Measurements from ENCODE around the gene ASB13. TPM values are rescaled to one million over a fixed set of nuclear protein-coding genes. Genes with fewer than 3 reads are reported as not detected.
A peak's percentile ranks its signal among the peaks of the same experiment; 100 is the strongest.

ASB13 gene
- total and polyA plus RNA-seq, 2 donors (not counting 1 experiment from before 2014, with no cell fraction given), result 2.5 to 4.4 TPM

- TF ChIP-seq CTCF (IDR thresholded peaks at IDR 0.05), result no peak
- no peak for TF ChIP-seq EZH2 (IDR thresholded peaks at IDR 0.05; ENCODE audit: borderline replicate concordance, insufficient read depth, low read depth, low read length, poor library complexity, severe bottlenecking)
- no peak overlapping the region for H2AFZ ChIP-seq (ENCODE audit: insufficient read depth, low read depth, low read length, poor library complexity, severe bottlenecking)
- no peaks in the 10 kb centered on the region for H3K9me3 ChIP-seq (ENCODE audit: control extremely low read depth in 1 of 3, control insufficient read depth in 2 of 3, insufficient read depth in 1 of 3, low read length in 2 of 3)
- no peak overlapping the region for H3K27ac Mint-ChIP-seq
- H3K36me3 ChIP-seq (replicated peaks in 1 of 2; ENCODE audit: control extremely low read depth in 1 of 2, control insufficient read depth in 1 of 2, extremely low read depth in 1 of 2, insufficient read depth in 2 of 2, low read length in 1 of 2), result no peaks in the 10 kb centered on the region
- ChIA-PET CTCF (interaction anchor here (1.0 to 1.6 kb wide), 4 partner anchors 12 to 255 kb away, joined by 3 to 4 read pairs (median 3); partner anchors contain the start of gene TASOR2), POLR2A (no interaction called here)
- ATAC-seq (ENCODE audit: low read depth) (no peak), DNase-seq (no peak)
- intact Hi-C loops (cut with micrococcal nuclease), result no loop called here
- no peaks in the 10 kb centered on the region for H3K9me3 Mint-ChIP-seq (ENCODE audit: insufficient read depth)
- no peak overlapping the region for H3K4me3 Mint-ChIP-seq
- H3K4me3 ChIP-seq (ENCODE audit: control extremely low read depth in 1 of 5, extremely low read depth in 1 of 5, insufficient read depth in 1 of 5, low read depth in 2 of 5, low read length in 4 of 5), result no peak overlapping the region
- no peak overlapping the region for H3K4me2 ChIP-seq (replicated peaks; ENCODE audit: low read depth, low read length, poor library complexity, severe bottlenecking)
- H3K9ac ChIP-seq (ENCODE audit: low read length), result no peak overlapping the region
- peaks cover 99% of the 10 kb centered on the region for H3K79me2 ChIP-seq (ENCODE audit: control insufficient read depth, insufficient read depth, low read length)
- H4K20me1 ChIP-seq (ENCODE audit: control insufficient read depth, insufficient read depth, low read length, poor library complexity, severe bottlenecking), result peaks cover 41% of the 10 kb centered on the region
- no CpG with 5 or more reads among the region's 2 CpGs for WGBS (ENCODE audit: insufficient coverage)
- peaks cover 23 to 45% of the 10 kb centered on the region in 2 donors for H3K4me1 ChIP-seq (ENCODE audit: control insufficient read depth in 2 of 2, insufficient read depth in 2 of 2, low read length in 2 of 2)
- H3K4me1 Mint-ChIP-seq, result peaks cover 52% of the 10 kb centered on the region
- H3K27ac ChIP-seq (ENCODE audit: low read length in 2 of 2), result no peak overlapping the region
- no peaks in the 10 kb centered on the region for H3K27me3 Mint-ChIP-seq
- H3K27me3 ChIP-seq (replicated peaks in 1 of 4; ENCODE audit: control extremely low read depth in 1 of 4, control insufficient read depth in 3 of 4, insufficient read depth in 4 of 4, low read length in 3 of 4), result no peaks in the 10 kb centered on the region
Measured at GRCh38 chr10:5697342-5697741, 30.9 kb upstream of the ASB13 start.

GRCh38 chr10:5694573-5694972, 28.2 kb upstream of the ASB13 start:
- DNase-seq (no peak), ATAC-seq (ENCODE audit: low read depth) (no peak)
- Mint-ChIP-seq H3K4me3 (no peak overlapping the region), H3K27ac (no peak overlapping the region), H3K27me3 (no peaks in the 10 kb centered on the region), H3K4me1 (peaks cover 62% of the 10 kb centered on the region), H3K9me3 (ENCODE audit: insufficient read depth) (no peaks in the 10 kb centered on the region)
- no CpG with 5 or more reads among the region's 1 CpG for WGBS (ENCODE audit: insufficient coverage)
- H3K27ac ChIP-seq (ENCODE audit: low read length in 2 of 2), result no peak overlapping the region
- intact Hi-C loops (cut with micrococcal nuclease), result no loop called here
- POLR2A ChIA-PET, result no interaction called here
- H2AFZ ChIP-seq (ENCODE audit: insufficient read depth, low read depth, low read length, poor library complexity, severe bottlenecking), result no peak overlapping the region
- H4K20me1 ChIP-seq (ENCODE audit: control insufficient read depth, insufficient read depth, low read length, poor library complexity, severe bottlenecking), result peaks cover 46% of the 10 kb centered on the region
- H3K9me3 ChIP-seq (ENCODE audit: control extremely low read depth in 1 of 3, control insufficient read depth in 2 of 3, insufficient read depth in 1 of 3, low read length in 2 of 3), result no peaks in the 10 kb centered on the region
- H3K4me3 ChIP-seq (ENCODE audit: control extremely low read depth in 1 of 5, extremely low read depth in 1 of 5, insufficient read depth in 1 of 5, low read depth in 2 of 5, low read length in 4 of 5), result no peak overlapping the region
- H3K27me3 ChIP-seq (replicated peaks in 1 of 4; ENCODE audit: control extremely low read depth in 1 of 4, control insufficient read depth in 3 of 4, insufficient read depth in 4 of 4, low read length in 3 of 4), result no peaks in the 10 kb centered on the region
- peak overlapping the region; percentile 25 for H3K4me2 ChIP-seq (replicated peaks; ENCODE audit: low read depth, low read length, poor library complexity, severe bottlenecking)
- no peak overlapping the region for H3K9ac ChIP-seq (ENCODE audit: low read length)
- CTCF ChIA-PET, result interaction anchor here (1.0 kb wide), 1 partner anchor 10 kb away, joined by 4 read pairs; the partner anchor contains the start of gene TASOR2
- TF ChIP-seq CTCF (IDR thresholded peaks at IDR 0.05) (no peak), EZH2 (IDR thresholded peaks at IDR 0.05; ENCODE audit: borderline replicate concordance, insufficient read depth, low read depth, low read length, poor library complexity, severe bottlenecking) (no peak)
- peaks cover 100% of the 10 kb centered on the region for H3K79me2 ChIP-seq (ENCODE audit: control insufficient read depth, insufficient read depth, low read length)
- peaks cover 32 to 51% of the 10 kb centered on the region in 2 donors for H3K4me1 ChIP-seq (ENCODE audit: control insufficient read depth in 2 of 2, insufficient read depth in 2 of 2, low read length in 2 of 2)
- H3K36me3 ChIP-seq (replicated peaks in 1 of 2; ENCODE audit: control extremely low read depth in 1 of 2, control insufficient read depth in 1 of 2, extremely low read depth in 1 of 2, insufficient read depth in 2 of 2, low read length in 1 of 2), result no peaks in the 10 kb centered on the region
